Hepatocyte (in vitro differentiated cells): ENCODE data around the gene SOAT2. TPM values are rescaled to one million over a fixed set of nuclear protein-coding genes. Genes with fewer than 3 reads are reported as not detected.

ENCODE experiments used
- DNase-seq: peaks from one replicate; pipeline ENCODE4 v3.0.0-alpha.2; 2016; ENCODE audit warnings: low spot score
- H2AFZ ChIP-seq: fragments of 200-600 bp; sonication (generic); 2 replicates; pipeline ENCODE4 v1.6.0; 2016; ENCODE audit warnings: antibody characterized with exemption, mild to moderate bottlenecking
- H3K27ac ChIP-seq: fragments of 200-600 bp; sonication (generic); 2 replicates; pipeline ENCODE4 v1.5.1; 2016; ENCODE audit warnings: mild to moderate bottlenecking
- H3K27me3 ChIP-seq: fragments of 200-600 bp; sonication (generic); 2 replicates; pipeline ENCODE4 v1.6.1; 2016
- H3K36me3 ChIP-seq: fragments of 200-600 bp; sonication (generic); replicated peaks from 2 replicates; pipeline ENCODE4 v1.5.1; 2016; ENCODE audit warnings: low read depth; ENCODE audit not compliant: insufficient read depth
- H3K4me1 ChIP-seq: fragments of 200-600 bp; sonication (generic); 2 replicates; pipeline ENCODE4 v1.5.1; 2016; ENCODE audit warnings: mild to moderate bottlenecking, moderate library complexity; ENCODE audit not compliant: insufficient read depth
- H3K4me2 ChIP-seq: fragments of 200-600 bp; sonication (generic); 2 replicates; pipeline ENCODE4 v1.6.0; 2016
- H3K4me3 ChIP-seq: fragments of 200-600 bp; sonication (generic); 2 replicates; pipeline ENCODE4 v1.5.1; 2016; ENCODE audit warnings: mild to moderate bottlenecking
- H3K79me2 ChIP-seq: fragments of 200-600 bp; sonication (generic); 2 replicates; pipeline ENCODE4 v1.6.0; 2017; ENCODE audit warnings: mild to moderate bottlenecking
- H3K9me2 ChIP-seq: fragments of 200-600 bp; sonication (generic); replicated peaks from 2 replicates; pipeline ENCODE4 v1.6.0; 2017; ENCODE audit warnings: mild to moderate bottlenecking; ENCODE audit not compliant: insufficient read depth
- H3K9me3 ChIP-seq: fragments of 200-600 bp; sonication (generic); 2 replicates; pipeline ENCODE4 v1.5.1; 2016; ENCODE audit warnings: low read depth, mild to moderate bottlenecking
- H4K20me1 ChIP-seq: fragments of 200-600 bp; sonication (generic); 2 replicates; pipeline ENCODE4 v1.6.0; 2016; ENCODE audit warnings: mild to moderate bottlenecking; ENCODE audit not compliant: insufficient read depth, poor library complexity, severe bottlenecking
- EZH2 ChIP-seq: fragments of 200-600 bp; sonication (generic); IDR thresholded peaks from 2 replicates; pipeline ENCODE4 v1.6.1; 2016; ENCODE audit warnings: antibody characterized with exemption, mild to moderate bottlenecking, borderline replicate concordance
- EZH2phosphoT487 ChIP-seq: fragments of 200-600 bp; sonication (generic); IDR thresholded peaks from one replicate; pipeline ENCODE4 v1.6.1; 2018; ENCODE audit warnings: antibody characterized with exemption, mild to moderate bottlenecking, low read depth, moderate library complexity; ENCODE audit not compliant: unreplicated experiment, severe bottlenecking
- WGBS: methylation state at CpG from one replicate; pipeline ENCODE4 v1.1.6; 2016; ENCODE audit warnings: low lambda C conversion rate; ENCODE audit errors: missing lambda C conversion rate; 5-methylcytosine and 5-hydroxymethylcytosine counted together
- polyA plus RNA-seq: library from polyadenylated mRNA; unstranded; fragments of >200 nt; fragmentation: Nextera tagmentation; extraction: Ambion mirVana; gene quantifications from 2 replicates; pipeline ENCODE4 v1.2.1, GENCODE V29; 2016
- total RNA-seq: library from RNA; depleted of rRNA; stranded (reverse); fragments of >200 nt; gene quantifications from 2 replicates; pipeline ENCODE4 v1.2.3, GENCODE V29; 2014
- TF ChIP-seq, protein P1 (sequence below): fragments of 200-600 bp; sonication (generic); IDR thresholded peaks from 2 replicates; pipeline ENCODE4 v1.5.1; 2016; ENCODE audit warnings: antibody characterized with exemption, mild to moderate bottlenecking; ENCODE audit not compliant: poor library complexity

Gene SOAT2
- total and polyA plus RNA-seq, 2 experiments from 2014 or later = 21.8 to 29.4 TPM

DNA sequence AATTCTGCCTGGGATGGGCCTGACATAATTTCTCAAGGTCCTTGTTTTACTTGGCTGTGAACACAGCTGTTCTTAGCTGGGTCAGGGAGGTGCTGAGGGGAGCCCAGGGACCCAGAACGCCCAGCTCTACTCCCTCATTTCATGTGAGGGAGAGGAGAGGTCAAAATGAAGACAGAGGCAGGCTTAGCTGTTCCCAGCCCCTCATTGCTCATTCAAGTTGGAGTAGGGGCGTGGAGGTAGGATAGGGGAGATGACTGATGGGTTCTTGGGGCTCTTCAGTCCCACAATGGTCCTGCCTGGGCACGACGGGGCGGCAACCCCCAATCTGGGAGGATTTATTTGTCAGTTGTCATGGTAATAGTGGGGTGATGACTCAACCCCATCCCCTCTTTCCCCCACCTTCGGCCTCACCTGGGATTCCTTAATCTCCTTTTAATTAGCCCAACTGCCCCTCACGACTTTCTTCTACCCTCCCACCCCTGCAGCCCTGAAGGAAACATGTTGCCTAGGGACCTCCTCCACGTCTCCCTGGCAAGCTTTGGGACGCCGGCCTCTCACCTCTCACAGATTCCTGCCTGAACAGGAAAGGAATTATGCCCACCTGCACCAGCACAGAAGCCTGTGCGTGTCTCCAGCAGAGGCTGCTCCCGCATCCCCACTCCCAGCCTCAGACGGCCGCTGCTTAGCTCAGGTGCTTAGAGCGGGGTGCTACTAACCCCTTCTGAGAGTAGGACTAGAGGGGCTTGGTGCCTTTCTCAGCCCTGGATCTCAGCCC is 34.3 kb upstream of the SOAT2 start:
- peaks cover 15% of the 10 kb centered on the region for H3K4me1 ChIP-seq
- TF ChIP-seq EZH2phosphoT487 = no peak
- no peak overlapping the region for H3K4me2 ChIP-seq
- H3K27me3 ChIP-seq = no peaks in the 10 kb centered on the region
- no peaks in the 10 kb centered on the region for H3K9me3 ChIP-seq
- H3K36me3 ChIP-seq = no peaks in the 10 kb centered on the region
- H3K9me2 ChIP-seq = no peaks in the 10 kb centered on the region
- H2AFZ ChIP-seq = no peak overlapping the region
- no peak for DNase-seq
- H4K20me1 ChIP-seq = no peaks in the 10 kb centered on the region
- no peak overlapping the region for H3K4me3 ChIP-seq
- H3K79me2 ChIP-seq = no peaks in the 10 kb centered on the region
- no peak overlapping the region for H3K27ac ChIP-seq
- 86% methylated on average over 14 of the region's 15 CpGs for WGBS

DNA sequence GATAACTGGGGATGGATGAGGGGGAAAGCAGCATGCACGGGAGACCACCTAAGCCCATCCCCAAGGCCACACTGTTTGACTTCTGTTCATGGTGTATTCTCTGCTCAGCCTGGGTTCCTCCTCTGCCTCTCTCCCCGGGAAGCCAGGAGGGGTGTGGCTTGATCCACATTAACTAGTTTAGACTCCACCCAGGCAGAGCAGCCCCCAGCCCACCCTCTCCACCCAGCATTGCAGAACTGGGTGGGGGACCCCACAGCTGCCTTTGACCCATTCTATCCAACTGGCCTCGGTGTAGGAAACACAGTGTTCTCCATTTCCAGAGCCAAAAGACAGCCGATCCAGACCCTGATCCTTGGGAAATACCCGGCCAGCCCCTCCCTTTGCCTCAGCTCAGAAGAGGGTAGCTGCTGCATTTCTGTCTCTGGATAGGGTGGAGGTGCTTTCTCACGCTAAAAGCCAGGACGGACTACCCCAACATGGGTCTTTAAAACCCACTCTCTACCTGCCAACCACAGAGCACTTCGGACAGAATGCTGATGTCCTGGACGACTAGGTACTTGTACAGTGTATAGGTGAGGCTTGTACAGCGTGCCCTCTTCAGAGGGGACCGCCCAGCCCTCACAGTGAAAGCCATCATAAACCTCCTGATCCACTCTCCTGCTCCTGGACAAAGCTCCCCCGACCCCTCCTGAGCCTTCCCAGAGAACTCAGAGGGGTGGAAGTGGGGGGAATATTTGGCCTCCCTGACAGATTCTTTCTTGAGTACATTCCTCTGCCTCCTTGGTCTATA is 33.5 kb upstream of the SOAT2 start:
- Histone ChIP-seq H3K4me2 (no peak overlapping the region), H3K27ac (no peak overlapping the region), H3K9me3 (no peaks in the 10 kb centered on the region), H4K20me1 (no peaks in the 10 kb centered on the region), H2AFZ (no peak overlapping the region), H3K4me1 (peaks cover 15% of the 10 kb centered on the region), H3K27me3 (no peaks in the 10 kb centered on the region), H3K4me3 (no peak overlapping the region), H3K36me3 (no peaks in the 10 kb centered on the region), H3K79me2 (no peaks in the 10 kb centered on the region), H3K9me2 (no peaks in the 10 kb centered on the region)
- no peak for DNase-seq
- TF ChIP-seq EZH2phosphoT487 (no peak), EZH2 (no peak)
- TF ChIP-seq, protein P1, sequence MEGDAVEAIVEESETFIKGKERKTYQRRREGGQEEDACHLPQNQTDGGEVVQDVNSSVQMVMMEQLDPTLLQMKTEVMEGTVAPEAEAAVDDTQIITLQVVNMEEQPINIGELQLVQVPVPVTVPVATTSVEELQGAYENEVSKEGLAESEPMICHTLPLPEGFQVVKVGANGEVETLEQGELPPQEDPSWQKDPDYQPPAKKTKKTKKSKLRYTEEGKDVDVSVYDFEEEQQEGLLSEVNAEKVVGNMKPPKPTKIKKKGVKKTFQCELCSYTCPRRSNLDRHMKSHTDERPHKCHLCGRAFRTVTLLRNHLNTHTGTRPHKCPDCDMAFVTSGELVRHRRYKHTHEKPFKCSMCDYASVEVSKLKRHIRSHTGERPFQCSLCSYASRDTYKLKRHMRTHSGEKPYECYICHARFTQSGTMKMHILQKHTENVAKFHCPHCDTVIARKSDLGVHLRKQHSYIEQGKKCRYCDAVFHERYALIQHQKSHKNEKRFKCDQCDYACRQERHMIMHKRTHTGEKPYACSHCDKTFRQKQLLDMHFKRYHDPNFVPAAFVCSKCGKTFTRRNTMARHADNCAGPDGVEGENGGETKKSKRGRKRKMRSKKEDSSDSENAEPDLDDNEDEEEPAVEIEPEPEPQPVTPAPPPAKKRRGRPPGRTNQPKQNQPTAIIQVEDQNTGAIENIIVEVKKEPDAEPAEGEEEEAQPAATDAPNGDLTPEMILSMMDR = no peak
- whole genome bisulfite sequencing = 79% methylated on average over 12 of the region's 12 CpGs

DNA sequence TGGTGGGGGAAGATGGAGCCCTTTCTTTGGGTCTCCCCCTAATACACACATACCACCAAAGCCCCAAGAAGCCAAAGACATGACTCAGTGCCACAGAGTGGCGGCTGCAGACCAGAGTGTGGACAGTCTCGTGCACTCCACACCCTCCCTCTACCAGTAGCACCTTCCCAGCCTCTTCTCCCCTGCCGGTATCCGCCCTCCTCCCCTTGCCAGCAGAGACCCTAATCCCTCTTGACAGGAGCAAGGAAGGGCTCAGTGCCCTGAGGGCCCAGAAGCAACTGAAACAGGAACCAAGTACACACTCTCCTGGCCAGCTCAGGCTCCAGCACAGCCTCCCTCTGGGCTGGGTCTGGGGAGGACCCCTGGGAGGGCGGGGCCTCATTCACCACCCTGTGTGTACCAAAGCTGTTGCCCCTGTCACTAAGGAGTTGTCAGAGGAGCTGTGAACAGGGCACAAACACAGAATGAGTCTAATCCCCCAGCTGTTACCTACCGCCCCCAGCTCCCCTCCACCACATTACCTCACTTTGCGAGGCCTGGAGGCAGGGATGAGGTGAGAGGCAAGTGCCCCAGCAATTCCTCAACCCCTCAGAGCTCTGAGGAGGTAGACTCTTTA is 32.3 kb upstream of the SOAT2 start:
- WGBS = 72% methylated on average over 6 of the region's 7 CpGs
- Histone ChIP-seq H3K4me1 (peaks cover 15% of the 10 kb centered on the region), H3K9me3 (no peaks in the 10 kb centered on the region), H3K79me2 (no peaks in the 10 kb centered on the region), H3K9me2 (no peaks in the 10 kb centered on the region), H3K27ac (peak overlapping the region; percentile 47), H2AFZ (no peak overlapping the region), H3K4me2 (no peak overlapping the region), H3K4me3 (no peak overlapping the region), H3K27me3 (no peaks in the 10 kb centered on the region), H3K36me3 (no peaks in the 10 kb centered on the region), H4K20me1 (no peaks in the 10 kb centered on the region)
- peak; percentile 16 for DNase-seq
- TF ChIP-seq EZH2 = no peak
- no peak for TF ChIP-seq EZH2phosphoT487
- TF ChIP-seq, protein P1 = no peak
